NCI-H510A treated with DMSO at 0.1 percent for 48 hours (cell line): Measurements from ENCODE around the gene IZUMO1.
A peak's percentile ranks its signal among the peaks of the same experiment; 100 is the strongest.
"Not testable (repeated sequence)": the region's sequence is repeated elsewhere in the genome, so short reads cannot be mapped to it uniquely, and the experiment has no call there.

Experiments used
- DNase-seq: peaks from one replicate; lab custom pipeline; 2025; lab: John Stamatoyannopoulos, UW

IZUMO1 gene

DNA sequence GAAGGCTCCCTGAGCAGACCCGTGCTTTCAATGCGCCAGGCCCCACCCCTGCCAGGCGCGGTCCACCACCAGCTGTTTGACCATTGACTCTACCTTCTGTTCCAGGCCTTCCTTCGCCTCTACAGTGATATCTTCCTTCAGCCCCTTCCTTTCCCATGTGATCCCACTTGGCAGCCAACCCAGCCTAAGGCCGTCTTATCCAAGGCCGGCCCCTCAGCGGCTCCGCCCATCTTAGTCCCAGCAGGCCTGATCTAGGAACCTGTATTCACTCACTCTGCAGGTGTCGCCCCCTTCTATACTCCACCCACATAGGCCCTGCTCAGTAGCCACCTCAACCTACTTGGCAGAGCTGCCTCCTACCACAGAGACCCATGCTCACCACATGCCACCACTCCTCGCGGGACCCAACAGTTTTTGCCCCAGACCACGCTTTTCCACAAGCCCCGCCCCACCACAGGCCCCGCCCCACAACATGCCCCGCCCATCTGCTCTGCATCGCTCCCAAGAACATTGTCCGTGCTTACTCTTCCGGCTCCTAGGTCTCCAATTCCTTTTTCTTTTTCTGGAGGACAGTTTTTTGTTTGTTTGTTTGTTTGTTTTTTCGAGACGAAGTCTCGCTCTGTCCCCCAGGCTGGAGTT is 9.2 kb downstream of the IZUMO1 start:
- DNase-seq: no peak

DNA sequence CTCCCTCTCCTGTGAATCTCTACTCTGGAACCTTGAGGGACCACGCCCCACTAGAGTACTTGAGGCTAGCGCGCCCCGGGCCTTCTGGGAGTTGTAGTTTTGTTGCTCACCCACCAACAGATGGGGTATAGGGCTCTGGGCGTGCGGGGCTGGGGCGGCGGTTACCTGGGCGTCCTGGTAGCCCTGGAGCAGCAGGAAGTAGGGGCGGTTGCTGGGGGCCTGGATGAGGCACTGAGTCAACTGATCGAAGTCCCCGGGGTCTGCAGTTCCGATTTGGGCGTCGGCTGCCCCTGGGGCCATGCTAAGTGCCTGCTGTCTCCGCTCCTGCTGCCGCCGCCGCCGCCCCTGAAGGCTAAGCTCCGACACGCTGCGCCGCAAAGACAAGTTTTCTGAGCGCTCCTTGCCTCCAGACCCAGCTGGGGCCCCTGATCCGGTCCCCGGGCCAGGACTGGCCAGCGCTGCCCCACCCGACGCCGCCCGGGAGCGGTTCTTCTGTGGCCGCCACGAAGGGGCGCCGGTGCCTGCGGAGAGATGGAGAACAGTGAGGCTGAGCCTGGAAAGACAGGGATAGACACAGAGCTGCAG is 11.6 kb downstream of the IZUMO1 start:
- no peak for DNase-seq

DNA sequence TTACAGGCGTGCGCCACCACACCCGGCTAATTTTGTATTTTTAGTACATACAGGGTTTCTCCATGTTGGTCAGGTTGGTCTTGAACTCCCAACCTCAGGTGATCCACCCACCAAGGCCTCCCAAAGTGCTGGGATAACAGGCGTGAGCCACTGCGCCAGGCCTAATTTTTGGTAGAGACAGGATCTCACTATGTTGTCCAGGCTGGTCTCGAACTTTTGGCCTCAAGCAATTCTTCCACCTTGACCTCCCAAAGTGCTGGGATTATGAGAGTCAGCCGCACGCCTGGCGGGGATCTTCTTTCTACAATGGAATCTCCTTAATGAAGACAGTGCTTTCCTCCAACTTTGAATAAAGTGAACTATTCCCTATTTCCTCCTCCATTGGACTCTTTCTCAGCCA is 12.1 kb downstream of the IZUMO1 start:
- DNase-seq: no peak

- DNase-seq: no peak
Measured at GRCh38 chr19:48731452-48731851, 15.3 kb downstream of the IZUMO1 start.

GRCh38 chr19:48728911-48729664 is 17.6 kb downstream of the IZUMO1 start:
- no peak for DNase-seq

- DNase-seq: no peak
Measured at GRCh38 chr19:48726556-48726955, 20.2 kb downstream of the IZUMO1 start.

- no peak for DNase-seq
Measured at GRCh38 chr19:48724796-48725753, 21.6 kb downstream of the IZUMO1 start.

- no peak for DNase-seq
Measured at GRCh38 chr19:48722196-48722708, 24.5 kb downstream of the IZUMO1 start.

DNA sequence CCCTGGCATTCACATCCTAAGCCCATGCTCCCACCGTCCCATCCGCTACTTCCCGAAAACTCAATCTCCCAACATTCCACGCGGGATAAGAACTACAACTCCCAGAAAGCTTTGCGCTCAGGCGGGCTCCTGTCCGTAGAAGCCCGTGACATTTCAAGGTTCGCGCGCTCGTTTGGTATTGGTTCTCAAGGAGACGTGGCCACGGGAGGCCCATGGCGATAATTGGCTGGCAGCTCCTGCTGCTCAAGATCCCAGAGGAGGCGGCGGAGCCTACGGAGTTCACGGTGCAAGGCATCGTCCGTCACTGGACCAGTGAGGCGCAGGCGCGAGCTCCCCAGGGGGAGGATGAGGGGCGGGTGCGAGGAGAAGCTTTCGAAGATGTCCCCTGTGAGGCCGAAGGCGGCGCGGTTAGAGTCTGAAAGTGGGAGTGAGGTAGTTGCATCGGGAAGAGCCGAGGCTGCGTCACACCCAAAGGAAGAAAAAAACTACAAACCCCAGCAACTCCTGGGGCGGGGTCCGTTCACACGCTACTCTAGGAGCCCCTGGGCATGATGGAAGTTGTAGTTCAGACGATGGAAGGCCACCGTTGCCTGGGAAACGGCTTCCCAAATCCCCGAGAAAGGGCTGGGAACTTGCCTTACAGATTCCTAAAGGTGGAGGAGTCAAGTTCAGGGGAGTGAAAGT is 26.0 kb downstream of the IZUMO1 start:
- DNase-seq: peak; percentile 96

GRCh38 chr19:48720251-48720612 is 26.5 kb downstream of the IZUMO1 start:
- DNase-seq: no peak

DNA sequence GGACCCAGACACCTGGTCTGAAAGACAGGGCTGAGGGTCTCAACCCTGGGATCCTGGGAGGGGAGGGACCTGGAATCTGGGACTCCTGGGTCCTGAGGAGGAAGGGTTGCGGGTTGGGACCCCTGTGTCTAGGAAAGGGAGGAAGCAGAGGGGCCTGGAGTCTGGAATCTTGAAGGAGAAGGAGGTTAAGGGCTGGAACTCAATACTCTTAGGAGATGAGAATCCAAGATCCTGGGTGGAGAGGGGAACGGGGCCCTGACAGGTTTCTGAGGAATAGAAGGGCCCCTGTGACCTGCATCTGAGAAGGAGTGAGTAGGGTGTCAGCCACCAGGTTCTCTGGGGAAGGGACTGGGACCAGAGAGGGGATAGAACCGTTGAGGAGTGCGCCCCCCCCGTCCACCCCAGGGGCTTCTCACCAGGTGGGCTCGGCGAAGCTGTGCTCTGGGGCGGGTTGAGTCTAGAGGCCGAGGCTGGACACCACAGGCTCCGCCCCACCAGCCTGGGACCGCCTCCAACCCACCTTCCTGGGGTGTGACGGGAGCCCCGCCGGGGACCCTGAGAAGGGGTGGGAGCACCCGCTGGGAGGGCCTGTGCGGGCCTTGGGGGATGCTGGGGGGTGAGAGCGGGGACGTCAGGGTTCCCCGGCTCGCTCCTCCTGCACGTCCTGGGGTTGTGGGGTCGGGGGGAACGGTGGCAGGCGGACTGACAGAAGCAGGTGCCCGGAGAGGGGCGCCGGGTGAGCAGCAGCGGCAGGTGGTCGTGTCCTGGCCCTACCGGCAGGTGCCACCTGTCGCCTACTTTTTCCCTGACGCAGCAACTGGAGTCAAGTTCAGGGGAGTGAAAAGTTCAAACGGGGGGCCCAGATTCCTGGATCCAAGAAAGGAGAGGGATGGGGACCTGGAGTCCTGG is 27.2 kb downstream of the IZUMO1 start, which contains the start of gene MAMSTR:
Gene MAMSTR (minus strand): TSS at position 463 of the 909 bp plus-strand sequence. CDS start 694 bp downstream, outside the sequence.
- no peak for DNase-seq

DNA sequence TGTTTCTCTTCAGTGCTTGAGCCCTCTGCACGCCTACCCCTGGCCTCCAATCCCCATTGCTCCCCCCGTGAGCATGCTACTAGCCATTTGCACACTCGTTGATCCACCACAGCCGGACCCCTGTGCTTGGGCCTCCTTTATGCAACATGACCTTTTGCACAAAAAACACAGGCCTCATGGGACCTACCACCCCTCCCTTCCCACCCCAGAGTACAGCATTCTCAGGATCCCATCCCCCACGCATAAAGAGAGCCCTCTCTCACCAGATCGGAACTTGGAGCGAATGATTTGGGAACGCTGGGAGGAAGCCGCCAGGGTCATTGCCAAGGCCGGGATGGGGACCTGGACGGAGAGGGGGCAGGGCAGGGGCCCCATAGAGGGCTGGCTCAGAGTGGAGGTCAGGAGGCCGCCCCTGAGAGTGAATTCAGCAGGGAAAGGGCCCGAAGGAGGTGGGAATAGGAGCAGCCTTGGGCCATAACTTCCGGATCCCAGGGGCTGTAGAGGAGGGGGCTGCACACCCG is 27.9 kb downstream of the IZUMO1 start:
- DNase-seq: no peak

- not testable (repeated sequence) for DNase-seq
Measured at GRCh38 chr19:48718106-48718505, 28.6 kb downstream of the IZUMO1 start.

DNA sequence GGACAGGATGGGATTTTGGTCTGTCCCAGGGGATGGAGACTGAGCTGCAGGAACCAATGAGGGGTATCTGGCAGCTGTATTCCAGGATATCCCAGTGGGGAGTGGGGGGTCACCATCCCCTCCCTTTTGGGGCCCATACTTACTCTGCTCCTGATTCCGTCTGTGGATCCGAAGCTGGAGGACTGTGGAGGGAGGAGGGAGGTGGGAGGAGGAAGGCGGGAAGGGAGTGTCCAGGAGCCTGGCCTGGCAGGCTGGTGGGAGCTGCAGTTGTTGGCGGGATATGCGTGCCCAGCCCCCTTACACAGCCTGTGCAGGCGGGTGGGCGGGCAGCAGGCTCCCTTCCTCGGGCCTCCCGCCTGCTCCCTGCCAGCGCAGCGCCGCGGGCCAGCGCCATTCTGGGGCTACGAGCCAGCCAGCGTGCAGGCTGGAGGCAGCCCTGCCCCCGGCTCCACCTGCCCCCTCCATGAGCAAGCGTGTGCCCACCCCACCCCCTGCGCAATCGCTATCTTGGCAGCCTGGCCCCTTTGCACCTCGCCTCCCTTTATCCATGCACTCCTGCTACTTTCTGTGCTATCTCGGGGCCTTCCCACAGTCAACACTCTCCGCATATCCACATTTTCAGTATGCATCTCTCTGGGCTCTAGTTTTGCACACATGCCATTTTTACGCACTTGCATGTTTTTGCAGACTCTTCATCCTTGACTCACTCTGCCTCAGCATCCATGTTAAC is 30.0 kb downstream of the IZUMO1 start:
- DNase-seq: no peak

GRCh38 chr19:48715681-48716171 is 31.0 kb downstream of the IZUMO1 start:
- DNase-seq: no peak

- no peak for DNase-seq
Measured at GRCh38 chr19:48714759-48715675, 31.7 kb downstream of the IZUMO1 start.

DNA sequence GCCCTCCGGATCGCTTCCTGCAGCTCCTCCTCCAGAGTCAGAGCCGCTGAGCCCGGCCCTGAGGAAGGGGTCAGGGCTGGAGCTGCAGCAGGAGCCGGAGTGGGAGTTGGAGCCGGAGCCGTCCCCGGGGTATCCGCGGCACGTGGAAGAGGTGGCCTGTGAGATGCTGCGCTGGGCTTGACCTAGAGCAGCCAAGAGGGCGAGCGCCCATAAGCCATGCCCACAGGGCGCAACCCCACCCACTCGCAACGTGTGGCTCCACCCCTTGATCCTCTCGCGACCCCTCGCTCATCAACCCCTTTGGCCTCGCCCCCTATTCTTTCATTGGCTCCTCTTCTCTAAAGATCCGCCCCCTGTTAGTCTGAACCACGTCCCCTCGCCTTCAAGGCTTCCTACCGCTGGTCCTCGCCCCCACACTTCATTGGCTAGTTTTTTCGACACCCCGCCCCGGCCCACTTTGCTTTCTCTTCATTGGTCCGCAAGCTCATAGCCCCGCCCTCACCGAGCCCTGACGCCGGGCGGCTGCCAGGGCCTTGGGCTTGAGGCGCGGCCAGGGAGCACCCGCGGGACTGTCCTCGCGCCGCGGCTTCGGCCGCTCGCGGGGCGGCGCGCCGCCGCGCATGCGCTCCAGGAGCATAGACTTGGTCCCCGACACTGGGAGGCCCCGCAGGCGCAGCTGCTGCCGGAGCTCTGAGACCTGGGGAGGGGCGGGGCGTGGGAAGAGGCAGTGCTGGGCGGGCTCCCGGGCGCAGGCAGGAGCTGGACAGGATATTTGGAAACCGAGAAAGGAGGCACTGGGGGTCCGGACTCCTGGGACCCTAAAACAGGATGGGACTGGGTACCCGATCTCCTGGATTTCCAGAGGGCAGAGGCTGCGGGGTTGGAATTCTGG is 32.6 kb downstream of the IZUMO1 start:
- DNase-seq: peak; percentile 99
